HG03196 (cell line): ENCODE data around the gene ADCY9.
"Not testable (repeated sequence)": the region's sequence is repeated elsewhere in the genome, so short reads cannot be mapped to it uniquely, and the experiment has no call there.

Source experiments
- ATAC-seq: cut with Tn5 transposase; IDR thresholded peaks from one replicate; pipeline ENCODE4 v1.9.1; 2021; ENCODE audit not compliant: unreplicated experiment

The ADCY9 gene

GRCh38 chr16:3983081-3983520 lies 133.1 kb downstream of the ADCY9 start:
- no peak for ATAC-seq

DNA sequence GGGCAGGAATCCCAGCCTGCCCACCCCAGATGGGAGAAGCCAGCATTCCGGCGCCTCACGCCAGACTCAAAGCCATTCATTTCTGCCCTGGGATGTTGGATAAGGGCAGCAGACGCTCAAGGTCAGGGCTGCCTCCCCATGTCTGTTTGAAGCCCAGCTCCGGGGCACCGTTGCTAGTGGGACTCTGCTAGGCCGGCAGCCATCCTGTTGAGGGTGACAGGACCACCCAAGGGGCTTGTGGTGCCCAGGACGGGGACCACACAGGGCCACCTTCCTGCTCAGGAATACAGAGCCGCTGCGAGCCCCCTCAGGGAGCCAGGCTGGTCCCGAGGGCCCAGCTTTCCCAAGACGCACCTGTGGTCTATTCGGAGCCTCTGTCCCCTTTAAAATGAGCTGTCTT lies 134.0 kb downstream of the ADCY9 start:
- ATAC-seq, result no peak

DNA sequence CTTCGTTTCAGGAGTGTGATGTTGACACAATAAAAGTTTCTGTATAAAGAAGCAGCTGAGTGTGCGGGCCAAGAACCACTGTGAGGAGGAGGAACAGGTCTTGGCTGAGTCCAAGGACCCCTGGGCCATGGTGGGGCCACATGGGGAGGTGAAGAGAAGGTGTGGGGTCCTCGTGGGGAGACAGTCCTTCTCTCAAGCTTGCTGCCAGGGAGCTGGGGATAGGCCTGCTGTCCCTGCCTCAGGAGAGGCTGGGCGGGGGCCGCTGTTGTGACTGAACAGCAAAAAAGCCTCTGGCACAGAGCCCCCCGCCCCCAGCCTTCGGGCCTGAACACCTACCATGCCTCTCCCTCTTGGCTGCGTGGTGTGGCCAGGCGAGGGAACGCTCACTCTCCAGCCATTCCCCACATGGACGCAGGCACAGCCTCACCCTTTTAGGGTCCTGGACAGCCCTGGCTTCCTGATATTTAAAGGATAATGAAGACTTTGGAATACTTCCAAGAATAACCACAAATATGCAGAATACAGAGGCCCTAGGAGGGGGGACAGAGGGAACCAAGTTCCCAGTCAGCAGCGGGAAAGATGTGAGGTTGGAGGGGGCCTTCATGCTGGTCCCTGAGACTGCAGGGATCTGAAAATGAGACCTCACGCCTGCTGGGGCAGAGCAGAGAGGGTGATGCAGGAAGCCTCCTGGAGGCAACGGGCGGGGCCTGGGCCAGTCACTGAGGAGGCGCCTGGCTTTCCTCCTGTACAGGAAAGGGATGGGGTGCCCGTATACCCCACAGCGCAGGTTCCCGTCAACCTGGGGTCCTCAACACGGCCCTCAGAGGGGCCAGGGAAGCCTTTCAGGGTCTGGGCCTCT lies 135.8 kb downstream of the ADCY9 start:
- ATAC-seq, result no peak

DNA sequence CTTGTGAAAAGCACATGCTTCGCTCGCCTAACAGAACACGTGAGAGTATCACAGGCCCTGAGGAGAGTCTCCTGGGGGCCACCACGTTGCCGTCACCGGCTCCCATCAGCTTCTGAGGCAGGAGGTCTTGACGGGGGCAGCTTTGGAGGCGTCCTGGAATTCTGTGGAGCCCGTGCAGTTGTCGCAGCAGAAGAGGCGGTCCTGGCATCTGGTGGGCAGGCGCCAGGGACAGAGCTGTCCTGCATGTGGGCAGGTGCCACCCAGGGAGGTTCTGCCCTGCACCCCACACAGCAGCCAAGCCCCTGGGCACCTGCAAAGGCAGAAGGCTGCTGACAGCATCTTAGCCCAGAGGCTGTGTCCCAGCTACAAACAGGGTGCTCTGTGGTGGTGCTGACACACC lies 136.7 kb downstream of the ADCY9 start:
- ATAC-seq, result no peak

- no peak for ATAC-seq
These were observed 137.2 kb downstream of the ADCY9 start for GRCh38 chr16:3979070-3979469.

DNA sequence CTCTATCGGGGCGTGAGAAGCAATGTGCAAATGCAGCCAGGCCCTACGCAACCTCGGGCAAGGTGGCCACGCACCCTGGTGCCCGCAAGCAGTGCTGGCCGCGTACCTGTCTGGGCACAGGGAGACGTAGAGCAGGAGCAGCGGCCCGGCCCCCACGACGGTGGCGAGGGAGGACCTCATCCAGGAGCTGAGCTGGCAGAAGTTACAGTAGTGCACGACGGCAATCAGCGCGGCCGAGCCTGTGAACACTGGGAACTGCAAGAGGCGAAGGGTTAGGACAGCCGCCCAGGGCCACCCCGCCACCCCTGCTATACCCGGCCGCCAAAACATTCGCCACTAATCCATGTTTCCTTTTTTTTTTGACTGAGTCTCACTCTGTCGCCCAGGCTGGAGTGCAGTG lies 138.9 kb downstream of the ADCY9 start:
- ATAC-seq, result no peak

GRCh38 chr16:3974751-3975150 lies 141.5 kb downstream of the ADCY9 start:
- no peak for ATAC-seq

DNA sequence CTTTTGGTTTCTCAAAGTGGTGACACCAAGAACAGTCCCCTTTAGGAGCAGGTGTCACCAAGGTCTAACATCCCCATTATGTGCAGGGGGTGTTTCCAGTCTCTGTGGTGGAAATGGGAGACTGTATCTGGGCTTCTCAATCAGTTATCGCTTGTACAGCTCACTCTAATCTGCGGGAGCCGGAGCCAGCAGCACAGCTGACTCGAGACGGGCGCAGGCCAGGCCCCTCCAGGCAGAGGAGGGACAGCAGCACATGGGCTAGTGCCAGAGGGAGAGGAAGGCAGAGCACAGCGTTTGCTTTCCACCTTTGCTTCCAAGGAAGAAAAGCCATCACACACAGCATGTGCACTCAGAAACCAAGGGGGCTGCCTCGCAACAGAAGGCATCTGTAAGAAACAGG lies 144.5 kb downstream of the ADCY9 start:
- no peak for ATAC-seq

DNA sequence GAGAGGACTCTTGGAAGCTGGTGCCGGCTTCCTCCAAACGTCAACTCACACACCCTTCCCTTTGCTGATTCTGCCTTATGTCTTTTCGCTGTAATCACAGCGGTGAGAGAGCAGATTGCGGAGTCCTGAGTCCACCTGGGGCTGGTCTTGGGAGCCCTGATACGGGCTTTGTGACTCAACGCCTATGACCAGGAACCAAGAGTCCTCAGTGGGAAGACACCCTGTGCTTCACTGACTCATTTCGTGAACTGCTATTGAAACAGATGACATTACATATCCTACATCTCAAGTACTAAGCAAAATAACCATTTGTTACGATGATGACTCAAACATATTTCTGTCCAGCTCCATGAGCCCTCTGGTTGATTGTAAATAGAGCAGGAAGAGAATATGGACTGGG lies 145.0 kb downstream of the ADCY9 start:
- no peak for ATAC-seq

- ATAC-seq, result no peak
These were observed 147.7 kb downstream of the ADCY9 start for GRCh38 chr16:3968551-3968950.

- ATAC-seq, result no peak
These were observed 149.6 kb downstream of the ADCY9 start for GRCh38 chr16:3966681-3967080.

GRCh38 chr16:3965781-3966582 lies 150.3 kb downstream of the ADCY9 start:
- ATAC-seq, result no peak

- no peak for ATAC-seq
These were observed 150.9 kb downstream of the ADCY9 start for GRCh38 chr16:3965306-3965705.

DNA sequence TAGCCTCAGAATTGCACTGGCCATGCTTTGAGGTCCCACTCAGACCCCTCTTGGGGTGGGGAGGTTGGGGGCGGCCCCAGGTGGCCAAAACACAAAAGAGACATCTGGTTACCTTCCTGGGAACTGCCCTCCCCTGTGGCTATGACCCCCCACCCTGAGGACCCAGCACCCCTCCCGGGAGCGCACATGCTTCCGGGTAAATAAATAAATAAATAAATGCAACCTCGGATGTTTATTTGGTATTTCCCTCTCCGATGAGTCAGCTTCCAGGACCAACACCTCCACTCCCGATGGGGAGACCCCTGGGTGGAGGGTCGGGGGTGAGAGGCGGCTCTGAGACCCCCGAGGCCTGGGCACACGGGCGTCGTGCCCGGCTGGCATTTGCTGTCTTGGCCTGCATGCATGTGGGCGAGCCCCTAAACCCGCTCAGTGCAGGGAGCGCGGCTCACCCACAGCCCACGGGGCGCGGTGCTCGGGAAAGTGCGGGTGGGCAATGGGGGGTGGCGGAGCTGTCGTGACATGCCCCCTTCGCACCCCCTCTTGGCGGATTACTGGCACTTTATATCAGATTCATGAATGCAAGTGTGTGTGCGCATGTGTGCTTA lies 151.5 kb downstream of the ADCY9 start:
- ATAC-seq, result no peak

- no peak for ATAC-seq
These were observed 152.2 kb downstream of the ADCY9 start for GRCh38 chr16:3963886-3964685.

- ATAC-seq, result no peak
These were observed 153.0 kb downstream of the ADCY9 start for GRCh38 chr16:3963203-3963602.

DNA sequence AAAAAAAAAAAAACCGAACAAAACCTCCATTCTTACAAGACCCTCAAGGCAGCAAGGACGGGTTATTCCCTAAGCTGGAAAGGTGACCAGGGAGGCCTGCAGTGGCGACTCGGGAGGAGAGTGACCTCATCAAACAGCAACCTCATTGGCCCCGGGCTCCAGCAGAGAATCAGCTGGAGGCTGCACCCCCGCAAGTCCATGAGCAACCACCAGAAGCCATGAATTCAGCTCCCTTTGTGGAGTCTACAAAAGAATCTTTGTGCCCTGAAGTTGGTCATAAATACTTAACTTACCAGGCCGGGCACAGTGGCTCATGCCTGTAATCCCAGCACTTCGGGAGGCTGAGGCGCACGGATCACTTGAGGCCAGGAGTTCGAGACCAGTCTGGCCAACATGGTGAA lies 154.8 kb downstream of the ADCY9 start:
- no peak for ATAC-seq

- not testable (repeated sequence) for ATAC-seq
These were observed 156.2 kb downstream of the ADCY9 start for GRCh38 chr16:3959926-3960590.

GRCh38 chr16:3959148-3959547 lies 157.1 kb downstream of the ADCY9 start:
- no peak for ATAC-seq

GRCh38 chr16:3957344-3957980 lies 158.8 kb downstream of the ADCY9 start:
- ATAC-seq, result no peak
